OCI-LY1 (cell line): ENCODE measurements around the gene PRPF31.

Experiments used
- EZH2 ChIP-seq: fragments of 200-600 bp; sonication (generic), shearing (Covaris generic); IDR thresholded peaks from 2 replicates; pipeline ENCODE4 v1.8.0; 2017; ENCODE audit warnings: borderline replicate concordance, mixed run types, mild to moderate bottlenecking, antibody characterized with exemption, low read length, moderate library complexity, mixed read lengths
- TF ChIP-seq, protein P1 (sequence below): fragments of 200-600 bp; sonication (generic), shearing (Covaris generic); IDR thresholded peaks from 2 replicates; pipeline ENCODE4 v1.5.1; 2017; ENCODE audit warnings: mild to moderate bottlenecking, antibody characterized with exemption, low read length, moderate library complexity, mixed read lengths

DNA sequence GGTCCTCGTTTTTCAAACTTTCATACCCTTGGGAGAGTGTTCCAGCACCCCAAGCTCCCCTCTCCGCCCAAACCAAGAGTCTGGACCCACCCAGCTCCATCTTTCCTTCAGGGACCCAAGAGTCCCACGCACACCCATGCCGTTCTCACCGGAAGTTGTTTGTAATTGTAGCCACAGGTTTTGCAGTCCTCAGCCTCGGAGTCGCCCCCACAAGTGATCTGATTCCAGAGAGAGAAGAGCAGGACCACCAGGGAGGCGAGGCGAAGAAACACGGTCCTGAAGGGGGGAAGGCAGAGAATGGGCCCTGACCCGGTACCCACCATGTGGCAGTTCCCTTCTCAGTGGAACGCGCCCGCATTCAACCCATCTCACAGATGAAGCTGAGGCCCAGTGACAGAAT lies 47.3 kb downstream of the PRPF31 start:
- TF ChIP-seq, protein P1, sequence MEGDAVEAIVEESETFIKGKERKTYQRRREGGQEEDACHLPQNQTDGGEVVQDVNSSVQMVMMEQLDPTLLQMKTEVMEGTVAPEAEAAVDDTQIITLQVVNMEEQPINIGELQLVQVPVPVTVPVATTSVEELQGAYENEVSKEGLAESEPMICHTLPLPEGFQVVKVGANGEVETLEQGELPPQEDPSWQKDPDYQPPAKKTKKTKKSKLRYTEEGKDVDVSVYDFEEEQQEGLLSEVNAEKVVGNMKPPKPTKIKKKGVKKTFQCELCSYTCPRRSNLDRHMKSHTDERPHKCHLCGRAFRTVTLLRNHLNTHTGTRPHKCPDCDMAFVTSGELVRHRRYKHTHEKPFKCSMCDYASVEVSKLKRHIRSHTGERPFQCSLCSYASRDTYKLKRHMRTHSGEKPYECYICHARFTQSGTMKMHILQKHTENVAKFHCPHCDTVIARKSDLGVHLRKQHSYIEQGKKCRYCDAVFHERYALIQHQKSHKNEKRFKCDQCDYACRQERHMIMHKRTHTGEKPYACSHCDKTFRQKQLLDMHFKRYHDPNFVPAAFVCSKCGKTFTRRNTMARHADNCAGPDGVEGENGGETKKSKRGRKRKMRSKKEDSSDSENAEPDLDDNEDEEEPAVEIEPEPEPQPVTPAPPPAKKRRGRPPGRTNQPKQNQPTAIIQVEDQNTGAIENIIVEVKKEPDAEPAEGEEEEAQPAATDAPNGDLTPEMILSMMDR: no peak
- no peak for TF ChIP-seq EZH2
